HG03520 (cell line): ENCODE data around the gene F3.

ENCODE experiments used
- ATAC-seq: cut with Tn5 transposase; IDR thresholded peaks from one replicate; pipeline ENCODE4 v1.9.1; 2021; ENCODE audit warnings: mild to moderate bottlenecking, moderate library complexity; ENCODE audit not compliant: unreplicated experiment

Gene F3

DNA sequence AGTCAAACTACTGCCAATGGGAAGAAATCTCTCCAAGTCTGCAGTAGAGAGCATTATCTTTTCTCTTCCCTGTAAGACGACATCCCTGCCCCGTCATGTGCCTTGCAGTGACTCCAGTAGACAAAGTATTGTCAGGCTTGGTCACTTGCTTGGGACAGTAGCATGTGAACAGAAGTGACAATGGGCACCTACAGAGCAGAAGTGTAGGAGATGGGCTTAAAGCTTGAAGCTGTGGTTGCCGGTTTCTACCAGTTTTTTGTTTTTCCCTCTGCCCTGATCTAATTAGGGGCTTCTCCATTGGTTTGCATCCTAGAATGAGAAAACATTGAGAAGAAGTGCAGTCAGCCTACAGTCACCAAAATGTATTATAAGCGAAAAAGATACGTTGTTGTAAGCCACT lies 12.7 kb downstream of the F3 start:
- no peak for ATAC-seq

- no peak for ATAC-seq
Measured at GRCh38 chr1:94528299-94528698, 13.3 kb downstream of the F3 start.

DNA sequence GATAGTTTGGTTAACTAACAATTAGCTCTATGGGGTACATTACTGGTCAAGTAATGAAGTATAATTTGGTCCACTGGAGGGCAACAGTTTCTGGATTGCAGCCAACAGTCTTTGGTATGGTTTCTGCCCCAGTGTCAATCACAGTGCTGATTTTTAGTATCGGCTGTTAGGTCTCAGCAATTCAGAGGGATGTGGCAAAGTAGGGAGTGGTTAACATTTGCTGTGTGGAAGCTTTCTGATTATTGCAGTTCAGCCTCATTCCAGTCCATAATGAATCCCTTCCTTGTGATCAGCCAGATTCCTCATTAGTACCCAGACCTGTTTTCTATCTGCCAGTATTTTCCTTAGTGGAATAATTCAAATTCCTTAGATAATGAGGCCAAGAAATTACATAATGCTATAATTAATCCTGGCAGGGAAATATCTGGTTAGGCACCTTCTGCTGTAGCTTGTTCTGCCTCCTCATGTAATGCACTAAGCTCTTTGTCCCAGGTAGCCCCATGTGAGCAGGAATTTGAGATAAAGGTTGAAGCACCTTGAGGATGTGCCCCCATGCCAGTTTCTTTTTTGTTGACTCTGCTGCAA lies 14.0 kb downstream of the F3 start:
- ATAC-seq: no peak

- ATAC-seq: no peak
Measured at GRCh38 chr1:94526152-94526980, 15.2 kb downstream of the F3 start.

DNA sequence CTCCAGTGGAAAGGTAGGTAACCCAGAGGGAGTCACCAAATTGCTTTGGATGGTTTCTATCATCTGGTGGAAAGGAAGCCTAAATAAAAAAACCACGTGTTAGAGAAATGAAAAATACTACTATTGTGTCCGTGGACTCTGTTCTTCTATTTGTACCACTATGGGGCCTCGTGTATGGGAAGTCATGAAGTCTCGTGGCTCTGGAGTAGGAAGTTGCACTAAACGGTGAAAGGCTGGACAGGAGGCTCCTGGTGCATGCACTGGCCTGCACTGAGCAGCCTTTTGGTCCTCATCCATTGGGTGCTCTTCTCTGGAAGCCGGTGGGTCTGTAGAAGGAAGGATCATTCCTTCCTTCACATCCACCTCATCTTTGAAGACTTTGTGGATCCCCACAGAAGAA lies 17.0 kb downstream of the F3 start:
- ATAC-seq: no peak

DNA sequence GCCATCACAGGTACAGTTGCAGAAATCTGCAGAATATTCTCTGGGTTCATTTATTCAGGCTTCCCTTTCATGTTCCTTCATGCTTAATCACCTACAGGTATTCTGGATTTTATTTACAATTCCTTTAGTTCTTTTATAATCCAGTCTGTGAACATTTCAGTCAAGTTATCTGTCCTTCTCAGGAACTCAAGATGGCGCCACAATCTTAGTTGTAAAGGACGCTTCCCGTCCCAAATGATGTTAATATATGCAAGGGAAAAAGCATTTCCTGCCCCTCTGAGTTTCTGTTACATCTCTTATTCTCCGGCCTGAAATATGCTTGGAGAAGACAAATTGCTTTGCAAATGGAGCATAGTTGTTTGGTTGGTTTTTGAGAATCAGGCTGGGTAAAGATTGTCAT lies 19.3 kb downstream of the F3 start:
- ATAC-seq: no peak

DNA sequence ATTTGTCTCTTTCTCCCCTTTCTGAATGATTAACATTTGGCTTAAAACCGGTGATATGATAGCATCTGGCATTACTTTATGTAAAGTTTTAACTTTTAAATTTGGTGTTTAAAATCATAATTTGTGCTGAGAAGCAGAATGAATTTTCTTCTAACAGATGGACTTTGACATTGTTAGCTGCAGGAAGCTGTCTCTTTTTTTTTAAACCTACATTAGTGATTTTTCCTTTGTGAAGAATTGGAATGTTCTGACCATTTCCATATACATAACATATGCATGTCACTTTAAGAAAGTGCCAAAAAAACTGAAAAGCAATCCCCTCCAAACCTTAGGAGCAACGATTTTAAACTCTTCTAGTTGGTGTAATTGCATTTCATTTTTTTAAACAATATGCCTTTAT lies 22.2 kb downstream of the F3 start:
- no peak for ATAC-seq

DNA sequence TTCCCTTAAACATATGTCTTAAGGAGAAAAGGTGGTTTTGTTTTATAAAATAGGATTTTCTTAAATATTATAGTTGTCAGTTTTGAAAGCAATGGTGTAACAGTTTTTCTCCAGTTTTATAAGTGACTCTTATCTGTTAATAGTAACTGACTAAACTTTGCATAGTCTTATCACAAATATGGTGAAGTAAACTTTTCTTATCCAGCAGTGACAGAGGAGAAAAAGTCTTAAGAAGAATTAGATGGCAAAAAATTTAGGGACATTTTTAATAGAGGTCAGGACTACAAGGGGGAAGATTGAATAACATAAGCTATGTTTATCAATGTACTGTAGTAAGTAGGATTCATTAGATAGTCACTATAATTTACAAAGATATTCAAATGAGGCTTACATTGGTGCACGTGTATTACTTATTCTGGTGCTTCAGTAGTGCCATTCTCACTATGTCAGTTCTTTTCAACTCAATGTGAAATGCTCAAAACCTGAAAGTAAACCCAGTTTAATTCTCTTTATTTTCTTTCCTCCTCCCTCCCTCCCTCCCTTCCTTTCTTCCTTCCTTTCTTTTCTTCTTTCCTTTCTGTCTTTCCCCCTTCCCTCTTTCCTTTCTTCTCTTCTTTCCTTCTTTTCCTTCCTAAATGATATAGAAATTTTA lies 26.1 kb downstream of the F3 start:
- no peak for ATAC-seq

GRCh38 chr1:94514095-94514727 lies 27.3 kb downstream of the F3 start:
- ATAC-seq: no peak

DNA sequence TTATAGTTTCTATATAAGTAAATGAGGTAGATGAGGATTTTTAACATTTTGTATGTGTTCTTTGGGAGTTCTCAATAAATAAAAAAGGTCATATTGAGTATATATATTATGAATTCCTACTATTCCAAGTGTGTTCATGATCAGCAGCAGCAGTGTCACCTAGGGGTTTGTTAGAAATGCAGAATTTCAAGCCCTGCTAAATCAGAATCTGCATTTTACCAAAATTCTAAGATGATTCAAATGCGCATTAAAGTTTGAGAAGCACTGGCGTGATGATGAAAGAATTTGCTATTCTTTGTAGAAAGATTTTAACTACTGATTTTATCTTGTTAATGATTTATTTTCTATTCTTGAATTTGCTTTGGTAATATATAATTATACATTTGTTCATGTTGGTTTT lies 28.7 kb downstream of the F3 start:
- ATAC-seq: no peak

DNA sequence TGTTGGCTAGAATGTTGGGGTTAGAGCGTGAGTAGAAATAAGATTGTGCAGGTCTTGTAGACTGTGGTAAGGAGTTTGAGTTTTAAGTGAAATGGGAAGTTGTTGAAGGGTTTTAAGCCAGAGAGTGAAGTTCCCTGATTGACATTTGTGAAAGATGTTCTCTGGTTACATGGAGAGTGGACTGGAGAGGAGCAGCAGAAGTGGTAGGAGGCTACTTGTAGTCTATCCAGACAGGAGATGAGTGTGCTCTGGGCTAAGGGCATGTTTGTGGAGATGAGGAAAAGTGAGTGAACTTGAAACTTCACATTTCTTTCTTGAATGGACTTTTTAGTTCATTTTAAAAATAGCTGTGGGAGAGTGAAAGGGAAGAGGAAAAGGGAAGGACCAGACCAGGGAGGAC lies 37.0 kb downstream of the F3 start:
- no peak for ATAC-seq

- ATAC-seq: no peak
Measured at GRCh38 chr1:94503153-94503552, 38.4 kb downstream of the F3 start.

DNA sequence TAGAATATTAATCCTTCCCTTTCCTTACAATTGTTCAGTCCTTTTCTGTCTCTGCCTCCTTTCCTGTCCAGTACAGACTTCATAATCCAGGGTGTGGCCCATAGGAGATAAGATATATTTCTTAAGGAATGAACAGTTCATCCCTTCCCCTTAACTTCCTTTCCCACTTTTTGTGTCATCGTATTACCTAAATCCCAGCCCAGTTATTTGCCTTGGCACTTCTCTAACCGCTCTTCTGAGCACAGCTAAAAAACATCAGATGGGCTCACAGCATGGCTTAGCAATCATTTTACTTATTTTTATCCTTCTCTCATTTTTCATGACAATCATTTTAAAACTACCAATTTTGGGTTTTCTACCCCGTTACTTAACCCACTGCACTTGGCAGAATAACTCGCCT lies 39.6 kb downstream of the F3 start:
- no peak for ATAC-seq

GRCh38 chr1:94501426-94501825 lies 40.1 kb downstream of the F3 start:
- no peak for ATAC-seq

DNA sequence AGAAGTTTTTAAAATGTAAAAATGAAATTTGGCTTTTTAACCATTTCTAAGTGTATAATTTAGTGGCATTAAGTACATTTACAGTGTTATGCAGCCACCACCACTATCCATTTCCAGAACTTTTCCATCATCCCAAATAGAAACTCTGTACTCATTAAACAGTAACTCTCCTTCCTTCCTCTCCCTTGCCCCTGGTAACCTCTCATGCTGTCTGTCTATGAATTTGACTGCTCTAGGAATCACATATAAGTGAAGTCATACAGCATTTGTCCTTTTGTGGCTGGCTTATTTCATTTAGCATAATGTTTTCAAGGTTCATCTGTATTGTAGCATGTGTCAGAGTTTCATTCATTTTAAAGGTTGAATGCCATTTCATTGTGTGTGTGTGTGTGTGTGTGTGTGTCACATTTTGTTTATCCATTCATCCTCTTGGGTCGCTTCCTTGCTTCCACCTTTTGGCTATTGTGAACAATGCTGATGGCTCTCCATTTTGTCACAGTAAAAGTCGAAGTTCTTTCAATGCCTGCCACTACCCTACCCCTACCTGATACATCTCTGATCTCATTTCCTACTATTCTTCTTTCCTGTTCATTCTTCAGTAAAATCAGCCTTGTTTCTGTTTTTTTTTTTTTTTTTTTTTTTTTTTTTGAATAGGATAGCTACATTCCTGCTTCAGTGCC lies 45.3 kb downstream of the F3 start:
- ATAC-seq: no peak

DNA sequence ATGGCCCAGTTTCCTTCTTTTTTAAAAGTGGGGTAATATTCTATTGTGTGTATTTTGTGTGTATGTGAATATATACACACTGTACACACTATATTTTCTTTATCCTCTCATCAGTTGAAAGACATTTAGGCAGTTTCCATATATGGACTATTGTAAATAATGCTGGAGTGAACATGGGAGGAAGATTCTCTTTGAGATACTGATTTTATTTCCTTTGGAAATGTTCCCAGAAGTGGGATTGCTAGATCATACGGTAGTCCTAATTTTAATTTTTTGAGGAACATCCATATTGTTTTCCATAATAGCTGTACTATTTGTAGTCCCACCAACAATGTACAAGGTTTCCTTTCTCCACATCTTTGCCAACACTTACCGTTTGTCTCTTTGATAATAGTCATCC lies 51.0 kb downstream of the F3 start:
- ATAC-seq: no peak

GRCh38 chr1:94486990-94487389 lies 54.6 kb downstream of the F3 start:
- ATAC-seq: no peak

GRCh38 chr1:94481473-94481933 lies 60.1 kb downstream of the F3 start:
- ATAC-seq: peak; percentile 82

- no peak for ATAC-seq
Measured at GRCh38 chr1:94479682-94480081, 61.9 kb downstream of the F3 start.
